GM12878 (cell line): ENCODE data around the gene CYP1B1. TPM values are rescaled to one million over a fixed set of nuclear protein-coding genes. Genes with fewer than 3 reads are reported as not detected.

Source experiments
- ATAC-seq: fragments of 200-7000 bp; cut with Tn5 transposase; 3 replicates; pipeline ENCODE4 v1.9.1; 2020; ENCODE audit warnings: mild to moderate bottlenecking, moderate library complexity
- BruUV-seq: library from RNA; stranded (reverse); fragments of 400-500 nt; replicated peaks from 2 replicates; lab custom pipeline; 2021; lab: Mats Ljungman, UMichigan
- CTCF ChIA-PET: fragments of 300-600 bp; sonication (Branson Sonifier 250); formaldehyde crosslinking; extraction: SDS; loops from one replicate; lab custom pipeline; 2021; ENCODE audit warnings: inconsistent platforms; lab: Yijun Ruan, JAX
- POLR2A ChIA-PET: fragments of 350-600 bp; formaldehyde crosslinking; extraction: SDS; loops from one replicate; lab custom pipeline; 2021; ENCODE audit warnings: inconsistent platforms; lab: Charles Lee
- RAD21 ChIA-PET: fragments of 300-600 bp; sonication (Branson Sonifier 250); formaldehyde crosslinking; loops from one replicate; lab custom pipeline; 2023; ENCODE audit warnings: antibody characterized with exemption; ENCODE audit not compliant: unreplicated experiment; lab: Charles Lee
- SMC1A ChIA-PET: fragments of 300-600 bp; sonication (Branson Sonifier 250); formaldehyde crosslinking; loops from one replicate; lab custom pipeline; 2023; ENCODE audit not compliant: unreplicated experiment, uncharacterized antibody; lab: Charles Lee
- DNase-seq: peaks from one replicate; pipeline ENCODE4 v3.0.0-alpha.2; 2011; ENCODE audit warnings: low read depth, low spot score
- FAIRE-seq: peaks from 3 replicates; lab custom pipeline; 2011; peaks lifted over from hg19 to GRCh38; lab: Jason Lieb, UNC
- H2AFZ ChIP-seq: 2 replicates; pipeline ENCODE4 v1.6.0; 2011; ENCODE audit warnings: low read depth, low read length, control low read depth; ENCODE audit not compliant: control insufficient read depth
- H3K27ac ChIP-seq: 2 replicates; pipeline ENCODE4 v1.5.1; 2011; ENCODE audit warnings: control low read depth; ENCODE audit not compliant: control insufficient read depth, insufficient read depth
- H3K27me3 ChIP-seq, 2 experiments: replicated peaks in 1 of 2; 2 replicates each; pipeline versions ENCODE4 v1.6.0 to v1.6.1; 2011; ENCODE audit warnings: low read length in 1 of 2; ENCODE audit not compliant: control insufficient read depth in 2 of 2, insufficient read depth in 2 of 2
- H3K36me3 ChIP-seq, 2 experiments: 2 replicates each; pipeline ENCODE4 v1.5.1; 2011; ENCODE audit warnings: low read length in 1 of 2; ENCODE audit not compliant: control insufficient read depth in 2 of 2, insufficient read depth in 2 of 2
- H3K4me1 ChIP-seq: 2 replicates; pipeline ENCODE4 v1.6.1; 2011; ENCODE audit warnings: mild to moderate bottlenecking, low read length, moderate library complexity, mixed read lengths; ENCODE audit not compliant: control insufficient read depth, insufficient read depth
- H3K4me2 ChIP-seq: 2 replicates; pipeline ENCODE4 v1.6.0; 2011; ENCODE audit warnings: control low read depth; ENCODE audit not compliant: control insufficient read depth, insufficient read depth
- H3K4me3 ChIP-seq: fragments of 200-600 bp; sonication (generic); 2 replicates; pipeline ENCODE4 v1.5.1; 2016
- H3K79me2 ChIP-seq: 2 replicates; pipeline ENCODE4 v1.6.0; 2011; ENCODE audit warnings: low read length; ENCODE audit not compliant: control insufficient read depth, insufficient read depth
- H3K9ac ChIP-seq: 2 replicates; pipeline ENCODE4 v1.8.0; 2011; ENCODE audit warnings: low read length, control low read depth, mixed read lengths; ENCODE audit not compliant: control insufficient read depth, insufficient read depth
- H3K9me3 ChIP-seq: replicated peaks from 3 replicates; pipeline ENCODE4 v1.5.1; 2011; ENCODE audit warnings: mild to moderate bottlenecking, low read length; ENCODE audit not compliant: control insufficient read depth, insufficient read depth
- H4K20me1 ChIP-seq: 2 replicates; pipeline ENCODE4 v1.6.0; 2011; ENCODE audit not compliant: control insufficient read depth, insufficient read depth
- GATAD2B ChIP-seq: fragments of 450-650 bp; conservative IDR thresholded peaks from 2 replicates; pipeline ENCODE4 v1.6.1; 2017; ENCODE audit warnings: low read depth, mild to moderate bottlenecking, moderate library complexity
- HDAC6 ChIP-seq: fragments of 200-600 bp; sonication (generic); IDR thresholded peaks from one replicate; pipeline ENCODE4 v1.8.0; 2017; ENCODE audit warnings: antibody characterized with exemption; ENCODE audit not compliant: unreplicated experiment
- HSF1 ChIP-seq: fragments of 150-350 bp; IDR thresholded peaks from 2 replicates; pipeline ENCODE4 v1.6.1; 2014; ENCODE audit warnings: mild to moderate bottlenecking, low read depth, low read length
- JUND ChIP-seq: IDR thresholded peaks from 2 replicates; pipeline ENCODE4 v1.6.1; 2012; ENCODE audit warnings: low read depth, mild to moderate bottlenecking, low read length, improper control_type of control experiment, moderate library complexity
- MXI1 ChIP-seq: fragments of 150-350 bp; IDR thresholded peaks from 2 replicates; pipeline ENCODE4 v1.6.1; 2011; ENCODE audit warnings: low read depth, mild to moderate bottlenecking, inconsistent platforms, low read length, improper control_type of control experiment
- NR2C2 ChIP-seq: IDR thresholded peaks from 2 replicates; pipeline ENCODE4 v1.6.1; 2011; ENCODE audit warnings: borderline replicate concordance, low read depth; ENCODE audit not compliant: control insufficient read depth, insufficient read length
- PBX3 ChIP-seq: IDR thresholded peaks from 2 replicates; pipeline ENCODE4 v1.6.1; 2011; ENCODE audit warnings: mild to moderate bottlenecking, low read depth, low read length, moderate library complexity; ENCODE audit not compliant: insufficient replicate concordance
- POLR2AphosphoS2 ChIP-seq: IDR thresholded peaks from 2 replicates; pipeline ENCODE4 v1.6.1; 2011; ENCODE audit warnings: low read depth, mild to moderate bottlenecking, low read length, improper control_type of control experiment, moderate library complexity
- POLR2AphosphoS5 ChIP-seq: IDR thresholded peaks from 2 replicates; pipeline ENCODE4 v1.6.1; 2011; ENCODE audit warnings: mild to moderate bottlenecking, low read length, inconsistent platforms
- POU2F2 ChIP-seq: IDR thresholded peaks from 3 replicates; pipeline ENCODE4 v1.6.1; 2011; ENCODE audit warnings: low read depth, mild to moderate bottlenecking, low read length, borderline replicate concordance
- RELA ChIP-seq: fragments of 450-650 bp; IDR thresholded peaks from 2 replicates; pipeline ENCODE4 v1.8.0; 2014; ENCODE audit warnings: borderline replicate concordance; ENCODE audit not compliant: partially characterized antibody
- RUNX3 ChIP-seq: IDR thresholded peaks from 2 replicates; pipeline ENCODE4 v1.6.1; 2012; ENCODE audit warnings: low read length, inconsistent platforms
- SMARCA5 ChIP-seq: fragments of 450-650 bp; IDR thresholded peaks from 2 replicates; pipeline ENCODE4 v1.6.1; 2017; ENCODE audit warnings: mild to moderate bottlenecking
- STAT3 ChIP-seq: IDR thresholded peaks from 2 replicates; pipeline ENCODE4 v1.6.1; 2011; ENCODE audit warnings: low read depth, low read length, improper control_type of control experiment
- USF1 ChIP-seq: IDR thresholded peaks from 2 replicates; pipeline ENCODE4 v1.6.1; 2011; ENCODE audit warnings: borderline replicate concordance, low read depth, mild to moderate bottlenecking, moderate library complexity, mixed read lengths, low read length; ENCODE audit not compliant: insufficient read depth; ENCODE audit errors: extremely low read length
- ZNF274 ChIP-seq: IDR thresholded peaks from one replicate; pipeline ENCODE4 v1.8.0; 2011; ENCODE audit not compliant: insufficient read length, insufficient read depth
- WGBS: methylation state at CpG from one replicate; pipeline ENCODE4 v1.1.6; 2016; ENCODE audit warnings: low lambda C conversion rate; ENCODE audit not compliant: insufficient replicate concordance, insufficient coverage; ENCODE audit errors: missing lambda C conversion rate; 5-methylcytosine and 5-hydroxymethylcytosine counted together
- in situ Hi-C: fragments of 300-500 bp; cut with MboI; formaldehyde crosslinking; loops from 9 replicates; pipeline ENCODE4 v1.14.3; 2018; ENCODE audit warnings: mixed read lengths
- intact Hi-C: fragments of 100-400 bp; cut with micrococcal nuclease; formaldehyde crosslinking; loops from one replicate; pipeline ENCODE4 v1.14.2; 2022; ENCODE audit not compliant: unreplicated experiment
- polyA plus RNA-seq, 11 experiments: library from polyadenylated mRNA; depleted of rRNA in 4 of 11; unstranded in 6 of 11; stranded (reverse) in 5 of 11; fragments of >200 nt; fragmentation: Nextera tagmentation in 4 of 11; fragmentation: Illumina TruSeq in 1 of 11; extraction: Ambion mirVana in 4 of 11; extraction: Trizol in 1 of 11; gene quantifications; 1 replicate in 1 of 11; 2 replicates in 10 of 11; pipeline versions ENCODE4 v1.2.1 to v1.2.3, GENCODE V29; 2011 to 2016; ENCODE audit warnings: inconsistent platforms in 2 of 11, missing spikeins in 2 of 11, low read depth in 1 of 11
- total RNA-seq, 4 experiments: library from RNA; depleted of rRNA in 3 of 4; stranded (reverse); fragments of >200 nt in 3 of 4; fragmentation: Illumina TruSeq in 1 of 4; extraction: Trizol in 1 of 4; gene quantifications; 2 replicates each; pipeline versions ENCODE4 v1.2.1 to v1.2.3, GENCODE V29; 2013 to 2021
- TF ChIP-seq, protein P1 (sequence below), 3 experiments: IDR thresholded peaks in 2 of 3; conservative IDR thresholded peaks in 1 of 3; 2 replicates each; pipeline ENCODE4 v1.5.1; 2011; ENCODE audit warnings: low read depth in 3 of 3, low read length in 3 of 3, mild to moderate bottlenecking in 3 of 3, control low read depth in 2 of 3, moderate library complexity in 2 of 3, inconsistent platforms in 1 of 3, mixed read lengths in 1 of 3; ENCODE audit not compliant: control insufficient read depth in 2 of 3, insufficient read depth in 1 of 3; ENCODE audit errors: extremely low read depth in 1 of 3

Gene CYP1B1
- total and polyA plus RNA-seq, 10 of the 15 experiments (the other 5 are each of a cell fraction or from before 2014, with no cell fraction given) = 0.35 to 29.7 (median 3.4) TPM

GRCh38 chr2:38095996-38096861 is 20.3 kb upstream of the CYP1B1 start:
- FAIRE-seq (no peak), ATAC-seq (peak; percentile 76), DNase-seq (no peak)
- in situ Hi-C loops = no loop called here
- POLR2A ChIA-PET = interaction anchor here (0.5 kb wide), 1 partner anchor 308 kb away, joined by 7 read pairs; no protein-coding TSS in a partner anchor
- no peaks in the 10 kb centered on the region for H4K20me1 ChIP-seq
- H3K27me3 ChIP-seq = no peaks in the 10 kb centered on the region
- H3K36me3 ChIP-seq = no peaks in the 10 kb centered on the region
- CTCF ChIA-PET = interaction anchor here (0.9 to 1.1 kb wide), 4 partner anchors 12 to 178 kb away, joined by 3 to 5 read pairs (median 4); no protein-coding TSS in a partner anchor
- RAD21 ChIA-PET = no interaction called here
- peaks cover 34% of the 10 kb centered on the region for H3K4me1 ChIP-seq
- peak overlapping the region; percentile 3 for H2AFZ ChIP-seq
- H3K79me2 ChIP-seq = no peaks in the 10 kb centered on the region; the same call in 1 of the 2 replicates
- H3K4me2 ChIP-seq = peak overlapping the region; percentile 65
- H3K27ac ChIP-seq = peak overlapping the region; percentile 80
- 22% methylated on average over 19 of the region's 19 CpGs for WGBS
- H3K4me3 ChIP-seq = peak overlapping the region; percentile 29; the same call in 1 of the 2 replicates
- BruUV-seq = no TSS peak
- SMC1A ChIA-PET = interaction anchor here (0.9 to 2.7 kb wide), 2 partner anchors 14 to 177 kb away, joined by 3 to 9 read pairs; no protein-coding TSS in a partner anchor
- intact Hi-C loops = no loop called here
- no peaks in the 10 kb centered on the region for H3K9me3 ChIP-seq
- peak overlapping the region; percentile 57 for H3K9ac ChIP-seq
- TF ChIP-seq MXI1 = no peak
- TF ChIP-seq GATAD2B = no peak
- TF ChIP-seq USF1 = no peak
- no peak; the same call in 2 of the 3 replicates for TF ChIP-seq POU2F2
- no peak for TF ChIP-seq HDAC6
- no peak for TF ChIP-seq NR2C2
- no peak for TF ChIP-seq JUND
- TF ChIP-seq RUNX3 = peak; percentile 77
- no peak for TF ChIP-seq SMARCA5
- peak; percentile 29; the same call in 1 of the 2 replicates for TF ChIP-seq POLR2AphosphoS5
- TF ChIP-seq POLR2AphosphoS2 = no peak
- no peak for TF ChIP-seq RELA
- TF ChIP-seq PBX3 = no peak
- TF ChIP-seq STAT3 = no peak
- no peak for TF ChIP-seq HSF1
- no peak for TF ChIP-seq ZNF274
- TF ChIP-seq, protein P1, sequence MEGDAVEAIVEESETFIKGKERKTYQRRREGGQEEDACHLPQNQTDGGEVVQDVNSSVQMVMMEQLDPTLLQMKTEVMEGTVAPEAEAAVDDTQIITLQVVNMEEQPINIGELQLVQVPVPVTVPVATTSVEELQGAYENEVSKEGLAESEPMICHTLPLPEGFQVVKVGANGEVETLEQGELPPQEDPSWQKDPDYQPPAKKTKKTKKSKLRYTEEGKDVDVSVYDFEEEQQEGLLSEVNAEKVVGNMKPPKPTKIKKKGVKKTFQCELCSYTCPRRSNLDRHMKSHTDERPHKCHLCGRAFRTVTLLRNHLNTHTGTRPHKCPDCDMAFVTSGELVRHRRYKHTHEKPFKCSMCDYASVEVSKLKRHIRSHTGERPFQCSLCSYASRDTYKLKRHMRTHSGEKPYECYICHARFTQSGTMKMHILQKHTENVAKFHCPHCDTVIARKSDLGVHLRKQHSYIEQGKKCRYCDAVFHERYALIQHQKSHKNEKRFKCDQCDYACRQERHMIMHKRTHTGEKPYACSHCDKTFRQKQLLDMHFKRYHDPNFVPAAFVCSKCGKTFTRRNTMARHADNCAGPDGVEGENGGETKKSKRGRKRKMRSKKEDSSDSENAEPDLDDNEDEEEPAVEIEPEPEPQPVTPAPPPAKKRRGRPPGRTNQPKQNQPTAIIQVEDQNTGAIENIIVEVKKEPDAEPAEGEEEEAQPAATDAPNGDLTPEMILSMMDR (IDR thresholded peaks at IDR 0.05 in 2 of 3, conservative IDR thresholded peaks at IDR 0.05 in 1 of 3; ENCODE audit: control insufficient read depth in 2 of 3, extremely low read depth in 1 of 3, insufficient read depth in 1 of 3, low read depth in 3 of 3, low read length in 3 of 3) = no peak
